DOHH2 (cell line): ENCODE measurements around the gene SYNJ2.

Experiments
- H3F3A ChIP-seq: fragments of 200-600 bp; sonication (generic), shearing (Covaris generic); 2 replicates; pipeline ENCODE4 v1.6.0; 2016; ENCODE audit warnings: antibody characterized with exemption, mild to moderate bottlenecking; ENCODE audit not compliant: control insufficient read depth, insufficient read depth
- H3K27ac ChIP-seq: fragments of 200-600 bp; sonication (generic); 2 replicates; pipeline ENCODE4 v1.5.1; 2014; ENCODE audit warnings: low read depth, mild to moderate bottlenecking, low read length, moderate library complexity
- H3K27me3 ChIP-seq: fragments of 200-600 bp; sonication (generic); 2 replicates; pipeline ENCODE4 v1.6.1; 2014; ENCODE audit warnings: mild to moderate bottlenecking, low read length, mixed read lengths; ENCODE audit not compliant: control insufficient read depth
- H3K36me3 ChIP-seq: fragments of 200-600 bp; sonication (generic); 2 replicates; pipeline ENCODE4 v1.6.1; 2014; ENCODE audit warnings: mild to moderate bottlenecking, low read length, moderate library complexity, mixed read lengths; ENCODE audit not compliant: control insufficient read depth
- H3K4me1 ChIP-seq: fragments of 200-600 bp; sonication (generic); 2 replicates; pipeline ENCODE4 v1.6.1; 2014; ENCODE audit warnings: mild to moderate bottlenecking, low read length, mixed read lengths; ENCODE audit not compliant: control insufficient read depth
- H3K4me2 ChIP-seq: fragments of 200-600 bp; sonication (generic); 2 replicates; pipeline ENCODE4 v1.6.0; 2014; ENCODE audit warnings: mild to moderate bottlenecking, low read length, moderate library complexity
- H3K4me3 ChIP-seq: fragments of 200-600 bp; sonication (generic); 2 replicates; pipeline ENCODE4 v1.5.1; 2014; ENCODE audit warnings: mild to moderate bottlenecking, low read length, mixed read lengths
- H3K79me2 ChIP-seq: fragments of 200-600 bp; sonication (generic); 2 replicates; pipeline ENCODE4 v1.6.1; 2014; ENCODE audit warnings: mild to moderate bottlenecking, low read length, mixed read lengths; ENCODE audit not compliant: control insufficient read depth
- H3K9me2 ChIP-seq: fragments of 200-600 bp; sonication (generic); replicated peaks from 2 replicates; pipeline ENCODE4 v1.6.1; 2014; ENCODE audit warnings: mild to moderate bottlenecking, low read length, mixed read lengths; ENCODE audit not compliant: control insufficient read depth
- H3K9me3 ChIP-seq: fragments of 200-600 bp; sonication (generic); 2 replicates; pipeline ENCODE4 v1.6.1; 2014; ENCODE audit warnings: antibody characterized with exemption, low read length, mixed read lengths; ENCODE audit not compliant: control insufficient read depth, insufficient read depth
- H4K20me1 ChIP-seq: fragments of 200-600 bp; sonication (generic); 2 replicates; pipeline ENCODE4 v1.6.0; 2014; ENCODE audit warnings: low read depth, mild to moderate bottlenecking, antibody characterized with exemption, low read length, moderate library complexity; ENCODE audit not compliant: control insufficient read depth, insufficient read depth
- EZH2phosphoT487 ChIP-seq: fragments of 200-600 bp; sonication (generic); IDR thresholded peaks from 2 replicates; pipeline ENCODE4 v1.6.1; 2017; ENCODE audit warnings: borderline replicate concordance, mild to moderate bottlenecking, antibody characterized with exemption, low read length, moderate library complexity, mixed read lengths
- TF ChIP-seq, protein P1 (sequence below): fragments of 200-600 bp; sonication (generic); IDR thresholded peaks from one replicate; pipeline ENCODE4 v1.5.1; 2014; ENCODE audit warnings: antibody characterized with exemption, mild to moderate bottlenecking, low read depth, low read length; ENCODE audit not compliant: poor library complexity, severe bottlenecking

SYNJ2 gene

DNA sequence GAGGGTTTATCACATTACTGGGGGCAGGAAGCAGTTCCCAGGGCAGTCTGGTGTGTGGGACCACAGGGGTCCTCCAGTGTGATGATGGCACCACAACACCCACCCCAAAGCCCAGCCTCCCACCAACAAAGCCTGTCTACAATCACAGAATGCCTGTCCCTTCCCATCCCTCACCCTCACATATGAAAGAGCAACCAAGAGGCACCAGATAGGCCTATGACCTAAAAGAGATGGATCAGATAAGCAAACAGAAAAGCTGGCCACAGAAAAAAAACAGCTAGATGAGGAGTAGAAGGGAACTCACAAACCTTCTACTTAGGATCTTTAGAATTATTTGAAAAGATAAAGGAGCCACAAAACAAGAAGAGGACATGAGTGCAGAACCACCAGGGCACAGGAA, 132.1 kb downstream of the SYNJ2 start:
- TF ChIP-seq, protein P1, sequence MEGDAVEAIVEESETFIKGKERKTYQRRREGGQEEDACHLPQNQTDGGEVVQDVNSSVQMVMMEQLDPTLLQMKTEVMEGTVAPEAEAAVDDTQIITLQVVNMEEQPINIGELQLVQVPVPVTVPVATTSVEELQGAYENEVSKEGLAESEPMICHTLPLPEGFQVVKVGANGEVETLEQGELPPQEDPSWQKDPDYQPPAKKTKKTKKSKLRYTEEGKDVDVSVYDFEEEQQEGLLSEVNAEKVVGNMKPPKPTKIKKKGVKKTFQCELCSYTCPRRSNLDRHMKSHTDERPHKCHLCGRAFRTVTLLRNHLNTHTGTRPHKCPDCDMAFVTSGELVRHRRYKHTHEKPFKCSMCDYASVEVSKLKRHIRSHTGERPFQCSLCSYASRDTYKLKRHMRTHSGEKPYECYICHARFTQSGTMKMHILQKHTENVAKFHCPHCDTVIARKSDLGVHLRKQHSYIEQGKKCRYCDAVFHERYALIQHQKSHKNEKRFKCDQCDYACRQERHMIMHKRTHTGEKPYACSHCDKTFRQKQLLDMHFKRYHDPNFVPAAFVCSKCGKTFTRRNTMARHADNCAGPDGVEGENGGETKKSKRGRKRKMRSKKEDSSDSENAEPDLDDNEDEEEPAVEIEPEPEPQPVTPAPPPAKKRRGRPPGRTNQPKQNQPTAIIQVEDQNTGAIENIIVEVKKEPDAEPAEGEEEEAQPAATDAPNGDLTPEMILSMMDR: no peak
- TF ChIP-seq EZH2phosphoT487: no peak
- H3K36me3 ChIP-seq: no peaks in the 10 kb centered on the region

DNA sequence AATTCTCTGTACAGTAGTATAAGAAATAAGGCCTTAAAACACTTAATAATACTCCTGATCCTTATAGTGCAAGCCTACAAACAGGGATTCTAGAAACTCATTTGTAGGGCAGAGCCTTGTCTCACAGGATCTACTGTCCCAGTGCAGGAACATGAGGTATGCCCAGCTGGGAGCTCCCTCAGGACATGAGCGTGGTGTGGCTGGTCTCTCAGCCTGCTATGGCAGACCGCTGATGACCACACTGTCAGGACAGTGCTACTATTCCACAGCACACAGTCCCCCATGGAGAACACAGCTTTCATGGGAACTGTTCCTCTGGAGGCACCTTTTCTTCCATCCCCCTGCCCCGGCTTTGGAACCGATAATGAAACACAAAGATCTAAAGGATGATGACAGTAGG, 133.4 kb downstream of the SYNJ2 start:
- Histone ChIP-seq H3K27me3 (no peaks in the 10 kb centered on the region), H3K4me3 (no peak overlapping the region), H3K4me2 (no peak overlapping the region), H3K27ac (no peak overlapping the region), H3K79me2 (no peaks in the 10 kb centered on the region), H3K9me3 (no peaks in the 10 kb centered on the region), H3K36me3 (no peaks in the 10 kb centered on the region), H3F3A (no peaks in the 10 kb centered on the region), H3K4me1 (no peaks in the 10 kb centered on the region), H3K9me2 (no peaks in the 10 kb centered on the region), H4K20me1 (no peaks in the 10 kb centered on the region)
- TF ChIP-seq, protein P1: no peak
- TF ChIP-seq EZH2phosphoT487: no peak

More for the DNA sequence above, 132.1 kb downstream of the SYNJ2 start:
- Histone ChIP-seq H3K4me2 (no peak overlapping the region), H3K27me3 (no peaks in the 10 kb centered on the region), H3K9me2 (no peaks in the 10 kb centered on the region), H4K20me1 (no peaks in the 10 kb centered on the region), H3F3A (no peaks in the 10 kb centered on the region), H3K9me3 (no peaks in the 10 kb centered on the region), H3K79me2 (no peaks in the 10 kb centered on the region), H3K4me3 (no peak overlapping the region), H3K4me1 (no peaks in the 10 kb centered on the region), H3K27ac (no peak overlapping the region)

DNA sequence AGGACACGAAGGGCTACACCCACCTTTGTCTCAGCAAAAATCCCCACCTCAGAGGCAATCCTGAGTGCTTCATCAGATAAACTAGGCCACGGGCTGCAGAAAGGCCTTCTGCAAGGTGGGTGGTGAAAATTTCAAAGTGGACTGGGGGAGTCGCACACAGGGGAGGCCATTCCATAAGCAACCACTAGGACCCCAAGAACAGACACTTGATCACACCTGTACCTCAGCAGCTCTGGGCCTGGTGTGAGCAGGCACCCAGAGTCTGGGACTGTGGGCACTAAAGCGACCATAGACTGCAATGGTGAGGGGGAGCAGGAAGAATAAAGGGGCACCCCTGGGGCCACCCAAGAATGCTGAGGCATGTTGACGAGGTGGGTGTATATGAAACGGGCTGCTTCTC, 133.8 kb downstream of the SYNJ2 start:
- Histone ChIP-seq H3K4me2 (no peak overlapping the region), H3K4me1 (no peaks in the 10 kb centered on the region), H3K27ac (no peak overlapping the region), H3K36me3 (no peaks in the 10 kb centered on the region), H3K27me3 (no peaks in the 10 kb centered on the region), H3F3A (no peaks in the 10 kb centered on the region), H4K20me1 (no peaks in the 10 kb centered on the region), H3K9me2 (no peaks in the 10 kb centered on the region), H3K79me2 (no peaks in the 10 kb centered on the region), H3K4me3 (no peak overlapping the region), H3K9me3 (no peaks in the 10 kb centered on the region)
- TF ChIP-seq, protein P1: no peak
- TF ChIP-seq EZH2phosphoT487: no peak

DNA sequence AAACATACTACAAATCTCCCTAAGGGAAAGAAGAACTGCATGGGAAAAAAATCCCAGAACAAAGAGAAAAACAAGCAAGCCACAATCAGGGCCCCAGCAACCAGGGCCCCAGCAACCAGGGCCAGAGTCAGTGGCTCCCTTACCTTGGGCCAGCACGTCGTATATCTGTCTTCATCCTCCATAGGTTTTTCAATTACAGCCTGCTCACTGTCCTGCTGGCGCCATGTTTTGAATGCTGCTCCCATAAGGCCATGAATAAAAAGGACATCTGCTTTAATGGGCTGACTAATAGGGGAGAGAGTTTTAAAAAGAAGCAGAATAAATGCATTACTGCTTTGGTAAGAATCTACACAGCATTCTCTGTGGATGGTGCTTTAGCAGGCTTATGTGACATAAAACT, 137.2 kb downstream of the SYNJ2 start:
- no peaks in the 10 kb centered on the region for H3K27me3 ChIP-seq
- no peak overlapping the region for H3K4me2 ChIP-seq
- no peak overlapping the region for H3K4me3 ChIP-seq
- no peaks in the 10 kb centered on the region for H3F3A ChIP-seq
- TF ChIP-seq, protein P1: no peak
- no peak for TF ChIP-seq EZH2phosphoT487
- H3K9me3 ChIP-seq: no peaks in the 10 kb centered on the region
- no peaks in the 10 kb centered on the region for H3K79me2 ChIP-seq
- no peaks in the 10 kb centered on the region for H3K36me3 ChIP-seq
- H4K20me1 ChIP-seq: no peaks in the 10 kb centered on the region
- H3K27ac ChIP-seq: no peak overlapping the region
- no peaks in the 10 kb centered on the region for H3K4me1 ChIP-seq
- no peaks in the 10 kb centered on the region for H3K9me2 ChIP-seq
